Measurements from ENCODE around the gene VIL1. TPM values are rescaled to one million over a fixed set of nuclear protein-coding genes. Genes with fewer than 3 reads are reported as not detected.

VIL1 gene
- total and polyA plus RNA-seq, 2 of the 13 experiments (the other 11 are each of a cell fraction or from before 2014, with no cell fraction given) = 287 to 301 TPM

DNA sequence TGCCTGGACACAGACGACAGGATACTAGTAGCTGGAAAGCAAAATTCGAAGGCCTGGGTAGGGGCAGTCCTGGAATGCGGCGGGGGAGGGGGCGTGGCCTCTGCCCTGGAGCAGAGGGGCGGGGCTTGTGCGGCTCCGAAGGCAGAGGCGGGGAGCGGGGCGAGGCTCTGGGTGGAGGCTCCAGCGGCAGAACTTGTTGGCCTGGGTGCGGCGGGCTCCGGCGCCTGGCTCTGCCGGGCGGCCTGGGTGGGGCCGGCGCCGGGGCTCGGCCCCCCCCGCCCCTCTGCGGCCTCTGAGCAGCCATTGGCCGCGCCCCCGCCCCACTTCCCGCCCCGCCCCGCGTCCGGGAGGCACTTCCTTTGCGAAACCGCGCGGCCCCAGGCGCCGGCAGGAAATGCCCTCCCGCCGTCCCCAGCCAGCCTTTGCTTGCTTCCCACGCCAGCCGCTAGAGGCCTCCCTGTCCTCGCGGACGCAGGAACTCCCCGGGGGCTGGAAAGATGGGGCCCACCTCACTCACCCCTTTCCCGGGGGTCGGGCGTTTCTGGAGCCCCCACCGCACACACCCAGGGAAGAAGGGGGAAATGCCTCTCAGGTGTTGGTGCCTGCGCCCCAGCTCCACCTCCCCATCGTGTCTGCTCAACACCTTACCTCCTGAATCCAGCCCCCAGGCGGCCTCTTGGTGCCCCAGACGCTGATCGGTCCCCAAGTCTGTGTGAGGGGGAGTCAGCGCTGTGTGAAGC is 12.5 kb upstream of the VIL1 start (continued):
- TF ChIP-seq, protein P1, sequence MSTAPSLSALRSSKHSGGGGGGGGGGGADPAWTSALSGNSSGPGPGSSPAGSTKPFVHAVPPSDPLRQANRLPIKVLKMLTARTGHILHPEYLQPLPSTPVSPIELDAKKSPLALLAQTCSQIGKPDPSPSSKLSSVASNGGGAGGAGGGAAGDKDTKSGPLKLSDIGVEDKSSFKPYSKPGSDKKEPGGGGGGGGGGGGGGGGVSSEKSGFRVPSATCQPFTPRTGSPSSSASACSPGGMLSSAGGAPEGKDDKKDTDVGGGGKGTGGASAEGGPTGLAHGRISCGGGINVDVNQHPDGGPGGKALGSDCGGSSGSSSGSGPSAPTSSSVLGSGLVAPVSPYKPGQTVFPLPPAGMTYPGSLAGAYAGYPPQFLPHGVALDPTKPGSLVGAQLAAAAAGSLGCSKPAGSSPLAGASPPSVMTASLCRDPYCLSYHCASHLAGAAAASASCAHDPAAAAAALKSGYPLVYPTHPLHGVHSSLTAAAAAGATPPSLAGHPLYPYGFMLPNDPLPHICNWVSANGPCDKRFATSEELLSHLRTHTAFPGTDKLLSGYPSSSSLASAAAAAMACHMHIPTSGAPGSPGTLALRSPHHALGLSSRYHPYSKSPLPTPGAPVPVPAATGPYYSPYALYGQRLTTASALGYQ (CRISPR knock-in tag; IDR thresholded peaks at IDR 0.05) = no peak; the same call in none of the 2 replicates
- TF ChIP-seq IKZF4 (CRISPR knock-in tag; IDR thresholded peaks at IDR 0.05; ENCODE audit: borderline replicate concordance, low read depth, not compliant biosample characterization) (no peak), ZNF558 (CRISPR knock-in tag; IDR thresholded peaks at IDR 0.05; ENCODE audit: borderline replicate concordance) (no peak; the same call in 1 of the 2 replicates), JUN (CRISPR knock-in tag; IDR thresholded peaks at IDR 0.05) (no peak), DPF2 (CRISPR knock-in tag; IDR thresholded peaks at IDR 0.05; ENCODE audit: borderline replicate concordance, low read depth) (0 out of 2 replicates have a peak, but pooled peaks have one; percentile 9), CBX1 (IDR thresholded peaks at IDR 0.05; ENCODE audit: low read depth) (no peak), SIX4 (CRISPR knock-in tag; IDR thresholded peaks at IDR 0.05) (no peak), SIN3A (IDR thresholded peaks at IDR 0.05; ENCODE audit: borderline replicate concordance, low read depth, low read length) (peak; percentile 70; the same call in 1 of the 2 replicates)
- TF ChIP-seq, protein P2, sequence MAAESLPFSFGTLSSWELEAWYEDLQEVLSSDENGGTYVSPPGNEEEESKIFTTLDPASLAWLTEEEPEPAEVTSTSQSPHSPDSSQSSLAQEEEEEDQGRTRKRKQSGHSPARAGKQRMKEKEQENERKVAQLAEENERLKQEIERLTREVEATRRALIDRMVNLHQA (CRISPR knock-in tag; IDR thresholded peaks at IDR 0.05) = 0 out of 2 replicates have a peak, but pooled peaks have one; percentile 36
- TF ChIP-seq, protein P3, sequence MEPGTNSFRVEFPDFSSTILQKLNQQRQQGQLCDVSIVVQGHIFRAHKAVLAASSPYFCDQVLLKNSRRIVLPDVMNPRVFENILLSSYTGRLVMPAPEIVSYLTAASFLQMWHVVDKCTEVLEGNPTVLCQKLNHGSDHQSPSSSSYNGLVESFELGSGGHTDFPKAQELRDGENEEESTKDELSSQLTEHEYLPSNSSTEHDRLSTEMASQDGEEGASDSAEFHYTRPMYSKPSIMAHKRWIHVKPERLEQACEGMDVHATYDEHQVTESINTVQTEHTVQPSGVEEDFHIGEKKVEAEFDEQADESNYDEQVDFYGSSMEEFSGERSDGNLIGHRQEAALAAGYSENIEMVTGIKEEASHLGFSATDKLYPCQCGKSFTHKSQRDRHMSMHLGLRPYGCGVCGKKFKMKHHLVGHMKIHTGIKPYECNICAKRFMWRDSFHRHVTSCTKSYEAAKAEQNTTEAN (CRISPR knock-in tag; conservative IDR thresholded peaks at IDR 0.05) = peak; percentile 22; the same call in 1 of the 2 replicates
- TF ChIP-seq, protein P4, sequence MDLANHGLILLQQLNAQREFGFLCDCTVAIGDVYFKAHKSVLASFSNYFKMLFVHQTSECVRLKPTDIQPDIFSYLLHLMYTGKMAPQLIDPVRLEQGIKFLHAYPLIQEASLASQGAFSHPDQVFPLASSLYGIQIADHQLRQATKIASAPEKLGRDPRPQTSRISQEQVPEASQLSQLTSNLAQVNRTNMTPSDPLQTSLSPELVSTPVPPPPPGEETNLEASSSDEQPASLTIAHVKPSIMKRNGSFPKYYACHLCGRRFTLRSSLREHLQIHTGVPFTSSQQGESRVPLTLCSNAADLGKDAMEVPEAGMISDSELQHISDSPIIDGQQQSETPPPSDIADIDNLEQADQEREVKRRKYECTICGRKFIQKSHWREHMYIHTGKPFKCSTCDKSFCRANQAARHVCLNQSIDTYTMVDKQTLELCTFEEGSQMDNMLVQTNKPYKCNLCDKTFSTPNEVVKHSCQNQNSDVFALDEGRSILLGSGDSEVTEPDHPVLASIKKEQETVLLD (CRISPR knock-in tag; IDR thresholded peaks at IDR 0.05; ENCODE audit: low read depth) = no peak
- TF ChIP-seq, protein P5, sequence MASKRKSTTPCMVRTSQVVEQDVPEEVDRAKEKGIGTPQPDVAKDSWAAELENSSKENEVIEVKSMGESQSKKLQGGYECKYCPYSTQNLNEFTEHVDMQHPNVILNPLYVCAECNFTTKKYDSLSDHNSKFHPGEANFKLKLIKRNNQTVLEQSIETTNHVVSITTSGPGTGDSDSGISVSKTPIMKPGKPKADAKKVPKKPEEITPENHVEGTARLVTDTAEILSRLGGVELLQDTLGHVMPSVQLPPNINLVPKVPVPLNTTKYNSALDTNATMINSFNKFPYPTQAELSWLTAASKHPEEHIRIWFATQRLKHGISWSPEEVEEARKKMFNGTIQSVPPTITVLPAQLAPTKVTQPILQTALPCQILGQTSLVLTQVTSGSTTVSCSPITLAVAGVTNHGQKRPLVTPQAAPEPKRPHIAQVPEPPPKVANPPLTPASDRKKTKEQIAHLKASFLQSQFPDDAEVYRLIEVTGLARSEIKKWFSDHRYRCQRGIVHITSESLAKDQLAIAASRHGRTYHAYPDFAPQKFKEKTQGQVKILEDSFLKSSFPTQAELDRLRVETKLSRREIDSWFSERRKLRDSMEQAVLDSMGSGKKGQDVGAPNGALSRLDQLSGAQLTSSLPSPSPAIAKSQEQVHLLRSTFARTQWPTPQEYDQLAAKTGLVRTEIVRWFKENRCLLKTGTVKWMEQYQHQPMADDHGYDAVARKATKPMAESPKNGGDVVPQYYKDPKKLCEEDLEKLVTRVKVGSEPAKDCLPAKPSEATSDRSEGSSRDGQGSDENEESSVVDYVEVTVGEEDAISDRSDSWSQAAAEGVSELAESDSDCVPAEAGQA (IDR thresholded peaks at IDR 0.05; ENCODE audit: low read depth) = 0 out of 2 replicates have a peak, but pooled peaks have one; percentile 7
- TF ChIP-seq, protein P5 (CRISPR knock-in tag; IDR thresholded peaks at IDR 0.05; ENCODE audit: borderline replicate concordance) = no peak
- TF ChIP-seq, protein P6, sequence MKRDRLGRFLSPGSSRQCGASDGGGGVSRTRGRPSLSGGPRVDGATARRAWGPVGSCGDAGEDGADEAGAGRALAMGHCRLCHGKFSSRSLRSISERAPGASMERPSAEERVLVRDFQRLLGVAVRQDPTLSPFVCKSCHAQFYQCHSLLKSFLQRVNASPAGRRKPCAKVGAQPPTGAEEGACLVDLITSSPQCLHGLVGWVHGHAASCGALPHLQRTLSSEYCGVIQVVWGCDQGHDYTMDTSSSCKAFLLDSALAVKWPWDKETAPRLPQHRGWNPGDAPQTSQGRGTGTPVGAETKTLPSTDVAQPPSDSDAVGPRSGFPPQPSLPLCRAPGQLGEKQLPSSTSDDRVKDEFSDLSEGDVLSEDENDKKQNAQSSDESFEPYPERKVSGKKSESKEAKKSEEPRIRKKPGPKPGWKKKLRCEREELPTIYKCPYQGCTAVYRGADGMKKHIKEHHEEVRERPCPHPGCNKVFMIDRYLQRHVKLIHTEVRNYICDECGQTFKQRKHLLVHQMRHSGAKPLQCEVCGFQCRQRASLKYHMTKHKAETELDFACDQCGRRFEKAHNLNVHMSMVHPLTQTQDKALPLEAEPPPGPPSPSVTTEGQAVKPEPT (CRISPR knock-in tag; IDR thresholded peaks at IDR 0.05; ENCODE audit: low read depth) = no peak

Data from HepG2 (cell line).